Natural killer cell treated with Interleukin-12 subunit alpha and Interleukin-12 subunit beta and Interleukin-15 and Interleukin-18, amount 100 ng/mL, for 72 hours (primary cell): ENCODE results near the gene IGSF3. TPM values are rescaled to one million over a fixed set of nuclear protein-coding genes. Genes with fewer than 3 reads are reported as not detected.
"Not testable (repeated sequence)": the region's sequence is repeated elsewhere in the genome, so short reads cannot be mapped to it uniquely, and the experiment has no call there.

Experiments
- ATAC-seq, 2 donors: fragments of 150-1000 bp; cut with Tn5 transposase in 1 of 2; sonication (Bioruptor Pico), chemical (Tn5 transposase) in 1 of 2; 2 replicates each; pipeline ENCODE4 v1.10.0; 2021
- DNase-seq: peaks from one replicate; pipeline ENCODE4 v3.0.0; 2022; ENCODE audit warnings: low spot score
- H3K27ac Mint-ChIP-seq, 2 donors: 1 replicate in 1 of 2; 2 replicates in 1 of 2; pipeline ENCODE4 v1.8.0; 2022; ENCODE audit warnings: mixed read lengths in 2 of 2, mild to moderate bottlenecking in 1 of 2, moderate library complexity in 1 of 2
- H3K27me3 Mint-ChIP-seq, 2 donors: 1 replicate in 1 of 2; 2 replicates in 1 of 2; pipeline ENCODE4 v1.8.0; 2022; ENCODE audit warnings: mixed read lengths in 2 of 2
- H3K36me3 Mint-ChIP-seq: one replicate; pipeline ENCODE4 v1.8.0; 2022; ENCODE audit warnings: mixed read lengths
- H3K4me1 Mint-ChIP-seq, 2 donors: 1 replicate in 1 of 2; 2 replicates in 1 of 2; pipeline ENCODE4 v1.8.0; 2022; ENCODE audit warnings: low read depth in 2 of 2, mixed read lengths in 2 of 2, mild to moderate bottlenecking in 1 of 2
- H3K4me3 Mint-ChIP-seq: one replicate; pipeline ENCODE4 v1.8.0; 2022; ENCODE audit warnings: mixed read lengths
- H3K9me3 Mint-ChIP-seq: 2 replicates; pipeline ENCODE4 v1.8.0; 2022; ENCODE audit warnings: mixed read lengths
- total RNA-seq, 2 donors: library from RNA; stranded (reverse); gene quantifications; one replicate each; pipeline ENCODE4 v1.2.3, GENCODE V29; 2022

Gene IGSF3
- total RNA-seq, 2 donors from 2014 or later: 0.24 to 0.36 TPM

GRCh38 chr1:116644096-116644495 is 23.4 kb downstream of the IGSF3 start:
- H3K27me3 Mint-ChIP-seq: peaks cover 15 to 38% of the 10 kb centered on the region in 2 donors
- not testable (repeated sequence) for ATAC-seq, DNase-seq, H3K4me1 Mint-ChIP-seq, H3K9me3 Mint-ChIP-seq, H3K27ac Mint-ChIP-seq, H3K4me3 Mint-ChIP-seq, H3K36me3 Mint-ChIP-seq

GRCh38 chr1:116643281-116643751 is 24.2 kb downstream of the IGSF3 start:
- ATAC-seq, H3K4me1 Mint-ChIP-seq, H3K4me3 Mint-ChIP-seq, DNase-seq, H3K27ac Mint-ChIP-seq, H3K36me3 Mint-ChIP-seq, H3K9me3 Mint-ChIP-seq: not testable (repeated sequence)
- H3K27me3 Mint-ChIP-seq: peaks cover 20 to 33% of the 10 kb centered on the region in 2 donors

GRCh38 chr1:116642311-116643280 is 24.9 kb downstream of the IGSF3 start:
- H3K4me3 Mint-ChIP-seq, H3K4me1 Mint-ChIP-seq, DNase-seq, H3K9me3 Mint-ChIP-seq, H3K27ac Mint-ChIP-seq, H3K36me3 Mint-ChIP-seq, ATAC-seq: not testable (repeated sequence)
- H3K27me3 Mint-ChIP-seq: peaks cover 22 to 38% of the 10 kb centered on the region in 2 donors

- H3K4me1 Mint-ChIP-seq, H3K27ac Mint-ChIP-seq, H3K9me3 Mint-ChIP-seq, H3K4me3 Mint-ChIP-seq, ATAC-seq, H3K36me3 Mint-ChIP-seq, DNase-seq: not testable (repeated sequence)
- peaks cover 20 to 29% of the 10 kb centered on the region in 2 donors for H3K27me3 Mint-ChIP-seq
These were observed 29.9 kb downstream of the IGSF3 start for GRCh38 chr1:116637583-116637982.

GRCh38 chr1:116636584-116636983 is 30.9 kb downstream of the IGSF3 start:
- ATAC-seq, DNase-seq, H3K36me3 Mint-ChIP-seq, H3K27ac Mint-ChIP-seq, H3K4me1 Mint-ChIP-seq, H3K9me3 Mint-ChIP-seq, H3K4me3 Mint-ChIP-seq: not testable (repeated sequence)
- peaks cover 23 to 27% of the 10 kb centered on the region in 2 donors for H3K27me3 Mint-ChIP-seq

GRCh38 chr1:116634386-116634785 is 33.1 kb downstream of the IGSF3 start:
- not testable (repeated sequence) for H3K36me3 Mint-ChIP-seq, H3K9me3 Mint-ChIP-seq, H3K4me3 Mint-ChIP-seq, H3K4me1 Mint-ChIP-seq, DNase-seq, H3K27ac Mint-ChIP-seq, ATAC-seq
- peaks cover 21 to 23% of the 10 kb centered on the region in 2 donors for H3K27me3 Mint-ChIP-seq

GRCh38 chr1:116631996-116632925 is 35.3 kb downstream of the IGSF3 start:
- H3K36me3 Mint-ChIP-seq, ATAC-seq, H3K4me1 Mint-ChIP-seq, H3K9me3 Mint-ChIP-seq, DNase-seq, H3K27ac Mint-ChIP-seq, H3K4me3 Mint-ChIP-seq: not testable (repeated sequence)
- H3K27me3 Mint-ChIP-seq: peaks cover 14 to 15% of the 10 kb centered on the region in 2 donors

GRCh38 chr1:116631554-116631953 is 36.0 kb downstream of the IGSF3 start:
- H3K27ac Mint-ChIP-seq: not testable (repeated sequence)

GRCh38 chr1:116630057-116630456 is 37.5 kb downstream of the IGSF3 start:
- peaks cover 14 to 15% of the 10 kb centered on the region in 2 donors for H3K27me3 Mint-ChIP-seq
- H3K27ac Mint-ChIP-seq, DNase-seq, H3K4me1 Mint-ChIP-seq, H3K9me3 Mint-ChIP-seq, H3K4me3 Mint-ChIP-seq, ATAC-seq, H3K36me3 Mint-ChIP-seq: not testable (repeated sequence)

More at GRCh38 chr1:116631554-116631953, 36.0 kb downstream of the IGSF3 start:
- not testable (repeated sequence) for H3K4me3 Mint-ChIP-seq, H3K9me3 Mint-ChIP-seq, H3K4me1 Mint-ChIP-seq, DNase-seq, ATAC-seq, H3K36me3 Mint-ChIP-seq
- H3K27me3 Mint-ChIP-seq: peaks cover 14 to 15% of the 10 kb centered on the region in 2 donors

GRCh38 chr1:116629441-116629840 is 38.1 kb downstream of the IGSF3 start:
- H3K36me3 Mint-ChIP-seq: not testable (repeated sequence)

GRCh38 chr1:116628448-116628847 is 39.1 kb downstream of the IGSF3 start:
- Mint-ChIP-seq H3K9me3 (no peaks in the 10 kb centered on the region), H3K4me3 (no peak overlapping the region), H3K36me3 (no peaks in the 10 kb centered on the region), H3K27me3 (peaks cover 7 to 11% of the 10 kb centered on the region in 2 donors), H3K27ac (no peak overlapping the region), H3K4me1 (no peaks in the 10 kb centered on the region)
- ATAC-seq: no peak
- DNase-seq: no peak

More at GRCh38 chr1:116629441-116629840, 38.1 kb downstream of the IGSF3 start:
- DNase-seq, H3K27ac Mint-ChIP-seq, H3K4me3 Mint-ChIP-seq, ATAC-seq, H3K4me1 Mint-ChIP-seq, H3K9me3 Mint-ChIP-seq: not testable (repeated sequence)
- peaks cover 10 to 13% of the 10 kb centered on the region in 2 donors for H3K27me3 Mint-ChIP-seq

GRCh38 chr1:116627357-116627756 is 40.2 kb downstream of the IGSF3 start:
- not testable (repeated sequence) for H3K4me1 Mint-ChIP-seq, H3K27ac Mint-ChIP-seq, H3K9me3 Mint-ChIP-seq, H3K4me3 Mint-ChIP-seq, H3K36me3 Mint-ChIP-seq, DNase-seq, ATAC-seq
- peaks cover 7 to 10% of the 10 kb centered on the region in 2 donors for H3K27me3 Mint-ChIP-seq

GRCh38 chr1:116626915-116627314 is 40.6 kb downstream of the IGSF3 start:
- not testable (repeated sequence) for H3K4me3 Mint-ChIP-seq, H3K4me1 Mint-ChIP-seq, H3K27ac Mint-ChIP-seq, H3K36me3 Mint-ChIP-seq, H3K27me3 Mint-ChIP-seq, H3K9me3 Mint-ChIP-seq, DNase-seq, ATAC-seq
